ENCODE measurements around the gene CNN3. TPM values are rescaled to one million over a fixed set of nuclear protein-coding genes. Genes with fewer than 3 reads are reported as not detected.

Gene CNN3
- total and polyA plus RNA-seq, 2 of the 4 experiments (the other 2 are of a cell fraction), result 249 to 552 TPM

GRCh38 chr1:94884106-94884505 is 42.8 kb downstream of the CNN3 start:
- intact Hi-C loops (cut with micrococcal nuclease) (loop anchor here (2.0 kb wide), 1 partner anchor 29 kb away; no protein-coding TSS in a partner anchor), in situ Hi-C loops (cut with MboI; ENCODE audit: low sequenced_read_pairs) (no loop called here), dilution Hi-C loops (cut with HindIII; ENCODE audit: low sequenced_read_pairs, unreplicated experiment) (no loop called here)
- Histone ChIP-seq H3K18ac (ENCODE audit: low read depth, low read length) (peak overlapping the region; percentile 95), H2AFZ (replicated peaks; ENCODE audit: low read length, poor library complexity) (peak overlapping the region; percentile 84), H3K9me1 (ENCODE audit: insufficient read depth, low read length) (peaks cover 16% of the 10 kb centered on the region), H2AK5ac (ENCODE audit: low read depth, low read length) (peak overlapping the region; percentile 46; the same call in 1 of the 2 replicates), H3K4me2 (ENCODE audit: low read depth, low read length) (peak overlapping the region; percentile 79), H4K8ac (ENCODE audit: low read depth in 2 of 2, low read length in 2 of 2) (peak overlapping the region; percentile 76 to 84), H3K9me3 (ENCODE audit: control insufficient read depth, insufficient read depth, low read length) (no peaks in the 10 kb centered on the region), H2BK120ac (ENCODE audit: low read depth, low read length) (peak overlapping the region; percentile 82), H3K14ac (replicated peaks; ENCODE audit: low read depth, low read length) (peak overlapping the region; percentile 58; the same call in 1 of the 2 replicates), H3K56ac (ENCODE audit: extremely low read depth, insufficient read depth, low read length) (0 out of 2 replicates have a peak overlapping the region, but pooled peaks have one; percentile 34), H3K27ac (ENCODE audit: insufficient read depth, low read length) (peak overlapping the region; percentile 89), H2BK5ac (ENCODE audit: low read depth, low read length, poor library complexity, severe bottlenecking) (peak overlapping the region; percentile 73), H4K5ac (ENCODE audit: low read depth, low read length) (peak overlapping the region; percentile 23), H3K4me3 (ENCODE audit: insufficient read depth, low read depth, low read length) (no peak overlapping the region), H3K27me3 (ENCODE audit: control insufficient read depth, insufficient read depth, low read length) (no peaks in the 10 kb centered on the region), H3K4me1 (ENCODE audit: control insufficient read depth, insufficient read depth, low read length) (peaks cover 8% of the 10 kb centered on the region), H4K20me1 (ENCODE audit: insufficient read depth, low read length) (no peaks in the 10 kb centered on the region), H2AK9ac (replicated peaks; ENCODE audit: low read depth, low read length, poor library complexity) (no peak overlapping the region), H3K23ac (ENCODE audit: low read depth, low read length) (peak overlapping the region; percentile 37; the same call in 1 of the 2 replicates), H3K9ac (ENCODE audit: low read depth, low read length) (peak overlapping the region; percentile 68), H3K36me3 (ENCODE audit: control insufficient read depth, insufficient read depth, low read length) (no peaks in the 10 kb centered on the region), H4K91ac (ENCODE audit: insufficient read depth, low read depth, low read length) (peak overlapping the region; percentile 55), H3K4ac (ENCODE audit: low read depth, low read length) (peak overlapping the region; percentile 42), H2BK20ac (ENCODE audit: low read depth, low read length) (0 out of 2 replicates have a peak overlapping the region, but pooled peaks have one; percentile 14), H3K79me1 (ENCODE audit: low read depth in 1 of 2, low read length in 2 of 2) (no peaks in the 10 kb centered on the region), H2BK15ac (ENCODE audit: low read depth, low read length) (peak overlapping the region; percentile 33; the same call in 1 of the 3 replicates)
- 40% methylated on average over 2 of the region's 6 CpGs; no CpG with 5 or more reads in 1 of the 2 experiments for WGBS, 2 experiments (ENCODE audit: extremely low coverage in 2 of 2, insufficient read length in 1 of 2)
- ChIA-PET POLR2A (ENCODE audit: unreplicated experiment) (no interaction called here), CTCF (interaction anchor here (1.8 kb wide), 1 partner anchor 29 kb away, joined by 6 read pairs; no protein-coding TSS in a partner anchor)
- BruUV-seq (replicated peaks), result no TSS peak
- TF ChIP-seq MAFK (IDR thresholded peaks at IDR 0.05; ENCODE audit: low read depth, low read length) (no peak), NFE2L2 (IDR thresholded peaks at IDR 0.05; ENCODE audit: low read depth, low read length) (no peak), SMC3 (IDR thresholded peaks at IDR 0.05; ENCODE audit: low read depth, low read length) (no peak), RFX5 (IDR thresholded peaks at IDR 0.05; ENCODE audit: low read depth, low read length) (no peak), POLR2A (IDR thresholded peaks at IDR 0.05; ENCODE audit: low read depth, low read length) (no peak), MAZ (IDR thresholded peaks at IDR 0.05; ENCODE audit: borderline replicate concordance, low read depth, low read length) (no peak), MXI1 (IDR thresholded peaks at IDR 0.05; ENCODE audit: borderline replicate concordance, low read depth, low read length) (no peak)
- TF ChIP-seq, protein P1, sequence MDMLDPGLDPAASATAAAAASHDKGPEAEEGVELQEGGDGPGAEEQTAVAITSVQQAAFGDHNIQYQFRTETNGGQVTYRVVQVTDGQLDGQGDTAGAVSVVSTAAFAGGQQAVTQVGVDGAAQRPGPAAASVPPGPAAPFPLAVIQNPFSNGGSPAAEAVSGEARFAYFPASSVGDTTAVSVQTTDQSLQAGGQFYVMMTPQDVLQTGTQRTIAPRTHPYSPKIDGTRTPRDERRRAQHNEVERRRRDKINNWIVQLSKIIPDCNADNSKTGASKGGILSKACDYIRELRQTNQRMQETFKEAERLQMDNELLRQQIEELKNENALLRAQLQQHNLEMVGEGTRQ (IDR thresholded peaks at IDR 0.05; ENCODE audit: low read depth, low read length), result no peak
- TF ChIP-seq, protein P2, sequence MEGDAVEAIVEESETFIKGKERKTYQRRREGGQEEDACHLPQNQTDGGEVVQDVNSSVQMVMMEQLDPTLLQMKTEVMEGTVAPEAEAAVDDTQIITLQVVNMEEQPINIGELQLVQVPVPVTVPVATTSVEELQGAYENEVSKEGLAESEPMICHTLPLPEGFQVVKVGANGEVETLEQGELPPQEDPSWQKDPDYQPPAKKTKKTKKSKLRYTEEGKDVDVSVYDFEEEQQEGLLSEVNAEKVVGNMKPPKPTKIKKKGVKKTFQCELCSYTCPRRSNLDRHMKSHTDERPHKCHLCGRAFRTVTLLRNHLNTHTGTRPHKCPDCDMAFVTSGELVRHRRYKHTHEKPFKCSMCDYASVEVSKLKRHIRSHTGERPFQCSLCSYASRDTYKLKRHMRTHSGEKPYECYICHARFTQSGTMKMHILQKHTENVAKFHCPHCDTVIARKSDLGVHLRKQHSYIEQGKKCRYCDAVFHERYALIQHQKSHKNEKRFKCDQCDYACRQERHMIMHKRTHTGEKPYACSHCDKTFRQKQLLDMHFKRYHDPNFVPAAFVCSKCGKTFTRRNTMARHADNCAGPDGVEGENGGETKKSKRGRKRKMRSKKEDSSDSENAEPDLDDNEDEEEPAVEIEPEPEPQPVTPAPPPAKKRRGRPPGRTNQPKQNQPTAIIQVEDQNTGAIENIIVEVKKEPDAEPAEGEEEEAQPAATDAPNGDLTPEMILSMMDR (conservative IDR thresholded peaks at IDR 0.05; ENCODE audit: low read depth, low read length), result no peak
- TF ChIP-seq, protein P3, sequence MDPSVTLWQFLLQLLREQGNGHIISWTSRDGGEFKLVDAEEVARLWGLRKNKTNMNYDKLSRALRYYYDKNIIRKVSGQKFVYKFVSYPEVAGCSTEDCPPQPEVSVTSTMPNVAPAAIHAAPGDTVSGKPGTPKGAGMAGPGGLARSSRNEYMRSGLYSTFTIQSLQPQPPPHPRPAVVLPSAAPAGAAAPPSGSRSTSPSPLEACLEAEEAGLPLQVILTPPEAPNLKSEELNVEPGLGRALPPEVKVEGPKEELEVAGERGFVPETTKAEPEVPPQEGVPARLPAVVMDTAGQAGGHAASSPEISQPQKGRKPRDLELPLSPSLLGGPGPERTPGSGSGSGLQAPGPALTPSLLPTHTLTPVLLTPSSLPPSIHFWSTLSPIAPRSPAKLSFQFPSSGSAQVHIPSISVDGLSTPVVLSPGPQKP (IDR thresholded peaks at IDR 0.05; ENCODE audit: borderline replicate concordance, low read depth, low read length), result no peak
- ATAC-seq (ENCODE audit: low read depth), result peak; percentile 90
- peak; percentile 76 for DNase-seq

All from IMR-90 (cell line).